Measurements from ENCODE around the gene LYPLAL1.

DNA sequence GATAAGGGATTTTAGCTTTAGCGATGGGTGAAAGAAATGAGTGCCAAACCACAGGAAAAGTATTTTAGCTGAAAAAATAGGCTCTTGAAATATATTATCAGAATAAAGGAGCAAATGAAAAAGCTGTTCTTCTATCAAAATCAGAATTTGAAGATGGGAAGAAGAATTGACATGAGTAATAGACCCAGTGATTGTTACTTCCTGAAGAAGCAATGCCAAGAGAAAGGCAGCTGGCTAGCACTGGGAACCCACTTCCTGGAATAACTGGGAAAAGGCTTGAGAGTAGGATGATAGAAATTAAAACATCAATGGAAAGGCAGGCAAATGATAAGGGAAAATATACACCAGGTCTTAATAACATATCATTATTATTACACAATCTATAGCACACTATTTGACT is 29.9 kb upstream of the LYPLAL1 start:
- TF ChIP-seq, protein P1, sequence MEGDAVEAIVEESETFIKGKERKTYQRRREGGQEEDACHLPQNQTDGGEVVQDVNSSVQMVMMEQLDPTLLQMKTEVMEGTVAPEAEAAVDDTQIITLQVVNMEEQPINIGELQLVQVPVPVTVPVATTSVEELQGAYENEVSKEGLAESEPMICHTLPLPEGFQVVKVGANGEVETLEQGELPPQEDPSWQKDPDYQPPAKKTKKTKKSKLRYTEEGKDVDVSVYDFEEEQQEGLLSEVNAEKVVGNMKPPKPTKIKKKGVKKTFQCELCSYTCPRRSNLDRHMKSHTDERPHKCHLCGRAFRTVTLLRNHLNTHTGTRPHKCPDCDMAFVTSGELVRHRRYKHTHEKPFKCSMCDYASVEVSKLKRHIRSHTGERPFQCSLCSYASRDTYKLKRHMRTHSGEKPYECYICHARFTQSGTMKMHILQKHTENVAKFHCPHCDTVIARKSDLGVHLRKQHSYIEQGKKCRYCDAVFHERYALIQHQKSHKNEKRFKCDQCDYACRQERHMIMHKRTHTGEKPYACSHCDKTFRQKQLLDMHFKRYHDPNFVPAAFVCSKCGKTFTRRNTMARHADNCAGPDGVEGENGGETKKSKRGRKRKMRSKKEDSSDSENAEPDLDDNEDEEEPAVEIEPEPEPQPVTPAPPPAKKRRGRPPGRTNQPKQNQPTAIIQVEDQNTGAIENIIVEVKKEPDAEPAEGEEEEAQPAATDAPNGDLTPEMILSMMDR (IDR thresholded peaks at IDR 0.05; ENCODE audit: low read depth, low read length) = no peak
- TF ChIP-seq POLR2A (IDR thresholded peaks at IDR 0.05; ENCODE audit: extremely low read depth, insufficient read length) = no peak

Data from NB4 (cell line).